Measurements from ENCODE around the gene GOLGA1. TPM values are rescaled to one million over a fixed set of nuclear protein-coding genes. Genes with fewer than 3 reads are reported as not detected.

Gene GOLGA1
- total and polyA plus RNA-seq, 9 of the 15 experiments (the other 6 are each of a cell fraction or from before 2014, with no cell fraction given), result 2.9 to 15.9 (median 8.5) TPM

DNA sequence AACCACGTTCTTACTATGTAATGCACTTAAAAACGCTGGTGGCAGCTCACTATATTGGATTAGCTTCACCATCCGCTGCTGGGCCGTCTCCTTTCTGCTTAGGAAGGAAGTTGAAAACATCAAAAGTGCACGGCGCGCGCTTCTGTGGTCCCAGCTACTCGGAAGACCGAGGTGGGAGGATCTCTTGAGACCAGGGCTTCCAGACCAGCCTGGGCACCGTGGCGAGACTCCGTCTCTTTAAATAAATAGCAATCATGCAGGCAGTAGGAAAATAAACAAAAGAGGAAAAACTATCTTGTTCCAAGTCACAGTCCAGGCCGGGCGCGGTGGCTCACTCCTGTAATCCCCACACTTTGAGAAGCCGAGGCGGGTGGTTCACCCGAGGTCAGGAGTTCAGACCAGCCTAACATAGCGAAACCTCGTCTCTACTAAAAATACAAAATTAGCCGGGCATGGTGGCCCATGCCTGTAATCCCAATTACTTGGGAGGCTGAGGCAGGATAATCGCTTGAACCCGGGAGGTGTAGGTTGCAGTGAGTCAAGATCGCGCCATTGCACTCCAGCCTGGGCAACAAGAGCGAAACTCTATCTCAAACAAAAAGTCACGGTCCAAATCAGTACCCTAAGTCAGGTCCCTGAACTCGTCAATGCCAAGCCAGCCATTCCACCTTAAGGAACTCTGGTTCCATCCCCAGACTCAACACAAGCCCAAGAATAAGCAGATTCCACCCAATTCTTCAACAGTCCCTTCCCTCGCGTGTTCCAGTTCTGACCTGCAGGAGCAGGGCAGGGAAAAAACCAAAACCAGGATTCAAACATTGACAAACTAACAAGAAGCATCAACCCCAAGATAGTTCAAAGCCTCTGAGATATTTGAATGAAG, 1.0 kb upstream of the GOLGA1 start (continued):
- TF ChIP-seq ZBTB26 (CRISPR knock-in tag; IDR thresholded peaks at IDR 0.05) (no peak), HDAC6 (IDR thresholded peaks at IDR 0.05; ENCODE audit: low read depth, low read length) (no peak), ZNF197 (CRISPR knock-in tag; IDR thresholded peaks at IDR 0.05; ENCODE audit: low read depth) (no peak), RHOXF2B (CRISPR knock-in tag; conservative IDR thresholded peaks at IDR 0.05) (no peak), DIDO1 (tag; IDR thresholded peaks at IDR 0.05; ENCODE audit: low read depth) (no peak), PHB (CRISPR knock-in tag; IDR thresholded peaks at IDR 0.05) (no peak), NFYB (IDR thresholded peaks at IDR 0.05; ENCODE audit: extremely low read depth, insufficient read length) (no peak), ZNF274 (IDR thresholded peaks at IDR 0.05; ENCODE audit: borderline replicate concordance, low read depth, low read length) (no peak), PRMT5 (CRISPR knock-in tag; IDR thresholded peaks at IDR 0.05) (no peak), NFRKB (IDR thresholded peaks at IDR 0.05; ENCODE audit: low read depth) (0 out of 2 replicates have a peak, but pooled peaks have one; percentile 8), HNRNPH1 (optimal IDR thresholded peaks at IDR 0.05; ENCODE audit: low read depth, low read length) (no peak), HDGF (IDR thresholded peaks at IDR 0.05) (peak; percentile 68; the same call in 1 of the 2 replicates), TGIF2 (CRISPR knock-in tag; IDR thresholded peaks at IDR 0.05) (no peak), BMI1 (IDR thresholded peaks at IDR 0.05; ENCODE audit: low read length) (no peak), AFF4 (CRISPR knock-in tag; IDR thresholded peaks at IDR 0.05) (peak; percentile 49; the same call in 1 of the 2 replicates), KLF1 (tag; IDR thresholded peaks at IDR 0.05) (no peak), TAF9B (IDR thresholded peaks at IDR 0.05; ENCODE audit: partially characterized antibody) (no peak), LEF1 (IDR thresholded peaks at IDR 0.05) (peak; percentile 23; the same call in 1 of the 2 replicates), TAL1 (IDR thresholded peaks at IDR 0.05) (no peak), KAT8 (IDR thresholded peaks at IDR 0.05; ENCODE audit: low read depth) (no peak)
- TF ChIP-seq, protein P1, sequence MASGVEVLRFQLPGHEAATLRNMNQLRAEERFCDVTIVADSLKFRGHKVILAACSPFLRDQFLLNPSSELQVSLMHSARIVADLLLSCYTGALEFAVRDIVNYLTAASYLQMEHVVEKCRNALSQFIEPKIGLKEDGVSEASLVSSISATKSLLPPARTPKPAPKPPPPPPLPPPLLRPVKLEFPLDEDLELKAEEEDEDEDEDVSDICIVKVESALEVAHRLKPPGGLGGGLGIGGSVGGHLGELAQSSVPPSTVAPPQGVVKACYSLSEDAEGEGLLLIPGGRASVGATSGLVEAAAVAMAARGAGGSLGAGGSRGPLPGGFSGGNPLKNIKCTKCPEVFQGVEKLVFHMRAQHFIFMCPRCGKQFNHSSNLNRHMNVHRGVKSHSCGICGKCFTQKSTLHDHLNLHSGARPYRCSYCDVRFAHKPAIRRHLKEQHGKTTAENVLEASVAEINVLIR (CRISPR knock-in tag; IDR thresholded peaks at IDR 0.05), result no peak
- TF ChIP-seq, protein P2, sequence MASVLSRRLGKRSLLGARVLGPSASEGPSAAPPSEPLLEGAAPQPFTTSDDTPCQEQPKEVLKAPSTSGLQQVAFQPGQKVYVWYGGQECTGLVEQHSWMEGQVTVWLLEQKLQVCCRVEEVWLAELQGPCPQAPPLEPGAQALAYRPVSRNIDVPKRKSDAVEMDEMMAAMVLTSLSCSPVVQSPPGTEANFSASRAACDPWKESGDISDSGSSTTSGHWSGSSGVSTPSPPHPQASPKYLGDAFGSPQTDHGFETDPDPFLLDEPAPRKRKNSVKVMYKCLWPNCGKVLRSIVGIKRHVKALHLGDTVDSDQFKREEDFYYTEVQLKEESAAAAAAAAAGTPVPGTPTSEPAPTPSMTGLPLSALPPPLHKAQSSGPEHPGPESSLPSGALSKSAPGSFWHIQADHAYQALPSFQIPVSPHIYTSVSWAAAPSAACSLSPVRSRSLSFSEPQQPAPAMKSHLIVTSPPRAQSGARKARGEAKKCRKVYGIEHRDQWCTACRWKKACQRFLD (CRISPR knock-in tag; IDR thresholded peaks at IDR 0.05), result 0 out of 2 replicates have a peak, but pooled peaks have one; percentile 13
